WI38 (cell line): ENCODE results near the gene RNF175.

Source experiments
- H3K4me3 ChIP-seq: 2 replicates; pipeline ENCODE4 v1.5.1; 2011; ENCODE audit warnings: low read depth, mild to moderate bottlenecking, control low read depth, low read length
- CTCF ChIP-seq: IDR thresholded peaks from 2 replicates; pipeline ENCODE4 v1.5.1; 2012; ENCODE audit warnings: low read depth, mild to moderate bottlenecking, control low read depth, low read length

Gene RNF175

GRCh38 chr4:153710681-153711080 lies 49.1 kb downstream of the RNF175 start:
- H3K4me3 ChIP-seq: no peak overlapping the region
- TF ChIP-seq CTCF: no peak

- no peak overlapping the region for H3K4me3 ChIP-seq
- TF ChIP-seq CTCF: no peak
Measured at GRCh38 chr4:153706519-153706918, 53.3 kb downstream of the RNF175 start.

- no peak overlapping the region for H3K4me3 ChIP-seq
- no peak for TF ChIP-seq CTCF
Measured at GRCh38 chr4:153705743-153706468, 53.9 kb downstream of the RNF175 start.

GRCh38 chr4:153704522-153704921 lies 55.3 kb downstream of the RNF175 start:
- no peak overlapping the region for H3K4me3 ChIP-seq

GRCh38 chr4:153684971-153685371 lies 74.9 kb downstream of the RNF175 start:
- H3K4me3 ChIP-seq: peak overlapping the region; percentile 50
- TF ChIP-seq CTCF: no peak

More at GRCh38 chr4:153704522-153704921, 55.3 kb downstream of the RNF175 start:
- no peak for TF ChIP-seq CTCF

GRCh38 chr4:153684182-153684970 lies 75.4 kb downstream of the RNF175 start, which contains the start of gene TLR2:
TSS of gene TLR2 (plus strand) at chr4:153684280. CDS start at chr4:153702908, 18,628 bp downstream.
- H3K4me3 ChIP-seq: peak within 1 kb of the TSS; percentile 50
- TF ChIP-seq CTCF: no peak

GRCh38 chr4:153683763-153684181 lies 76.1 kb downstream of the RNF175 start:
- H3K4me3 ChIP-seq: peak overlapping the region; percentile 50
- TF ChIP-seq CTCF: no peak
